Nasal cavity respiratory epithelium epithelial cell of viscerocranial mucosa (primary cell): ENCODE data around the gene AADAC. TPM values are rescaled to one million over a fixed set of nuclear protein-coding genes. Genes with fewer than 3 reads are reported as not detected.

Source experiments
- total RNA-seq: library from RNA; depleted of rRNA; stranded (reverse); fragments of >200 nt; gene quantifications from 2 replicates; pipeline ENCODE4 v1.2.3, GENCODE V29; 2014

AADAC gene, protein sequence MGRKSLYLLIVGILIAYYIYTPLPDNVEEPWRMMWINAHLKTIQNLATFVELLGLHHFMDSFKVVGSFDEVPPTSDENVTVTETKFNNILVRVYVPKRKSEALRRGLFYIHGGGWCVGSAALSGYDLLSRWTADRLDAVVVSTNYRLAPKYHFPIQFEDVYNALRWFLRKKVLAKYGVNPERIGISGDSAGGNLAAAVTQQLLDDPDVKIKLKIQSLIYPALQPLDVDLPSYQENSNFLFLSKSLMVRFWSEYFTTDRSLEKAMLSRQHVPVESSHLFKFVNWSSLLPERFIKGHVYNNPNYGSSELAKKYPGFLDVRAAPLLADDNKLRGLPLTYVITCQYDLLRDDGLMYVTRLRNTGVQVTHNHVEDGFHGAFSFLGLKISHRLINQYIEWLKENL
- 0.14 TPM in 1 of 2 replicates, not detected in the other for total RNA-seq

DNA sequence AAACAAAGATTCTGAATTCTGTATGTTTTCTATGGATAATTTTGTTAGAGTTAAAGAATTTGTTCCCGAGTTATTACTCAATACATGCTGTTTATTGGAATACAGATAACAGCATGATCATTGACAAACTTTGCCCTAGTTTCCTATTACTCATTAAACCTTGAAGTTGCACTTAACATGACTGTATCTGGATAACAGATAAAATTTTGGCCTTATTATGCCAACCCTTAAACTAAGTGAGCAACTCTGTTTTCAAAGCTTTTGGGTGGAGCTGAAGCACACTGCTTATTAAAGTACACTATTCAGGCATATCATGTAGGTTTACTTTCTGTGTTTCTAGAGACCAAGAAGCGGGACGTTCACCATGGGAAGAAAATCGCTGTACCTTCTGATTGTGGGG lies at the start of gene AADAC:
Gene AADAC (plus strand): TSS at position 318 of the 400 bp plus-strand sequence. CDS start 47 bp downstream, at position 365.

DNA sequence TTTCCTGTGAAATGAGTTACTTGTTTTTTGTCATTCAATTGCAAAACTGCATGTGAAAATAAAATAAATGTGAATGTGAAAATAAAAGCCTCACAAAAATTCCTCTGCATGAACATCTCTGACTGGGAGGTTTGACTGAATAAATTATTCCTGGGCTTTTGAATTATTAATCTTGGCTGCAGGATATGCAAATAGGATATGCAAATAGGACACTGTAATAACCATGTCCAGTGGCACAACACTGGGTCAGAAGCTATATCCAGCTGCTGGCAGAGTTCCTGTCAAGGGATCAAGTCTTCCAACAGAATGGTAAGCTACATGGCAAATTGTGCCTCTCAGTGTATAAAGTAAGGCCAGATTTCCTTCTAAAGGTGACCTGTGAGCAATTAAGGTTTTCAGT lies 59.5 kb downstream of the AADAC start, which contains the start of gene SUCNR1:
Gene SUCNR1 (plus strand): TSS at position 246 of the 400 bp plus-strand sequence. CDS start 6,250 bp downstream, outside the sequence.

Other genes with a start within 250 kb of the AADAC start
- not detected in 2 replicates for gene AADACL2, start 80.2 kb upstream of the AADAC start, total RNA-seq
- not detected in 2 replicates for gene SUCNR1, start 59.5 kb downstream of the AADAC start, total RNA-seq